HepG2 (cell line): ENCODE measurements around the gene TGFA. TPM values are rescaled to one million over a fixed set of nuclear protein-coding genes. Genes with fewer than 3 reads are reported as not detected.

Experiments used
- ATAC-seq: fragments of 200-7000 bp; cut with Tn5 transposase; 3 replicates; pipeline ENCODE4 v1.9.1; 2020; ENCODE audit warnings: mild to moderate bottlenecking, moderate library complexity
- BruUV-seq: library from RNA; stranded (reverse); fragments of 400-500 nt; replicated peaks from 2 replicates; lab custom pipeline; 2021; lab: Mats Ljungman, UMichigan
- CTCF ChIA-PET: fragments of 300-600 bp; formaldehyde crosslinking; extraction: SDS; loops from one replicate; lab custom pipeline; 2021; ENCODE audit warnings: low total read pairs, inconsistent platforms, low intra/inter-chr PET ratio; lab: Yijun Ruan, JAX
- POLR2A ChIA-PET: fragments of 350-600 bp; sonication (Branson Sonifier 250); formaldehyde crosslinking; loops from one replicate; lab custom pipeline; 2020; ENCODE audit warnings: antibody characterized with exemption, inconsistent platforms; lab: Yijun Ruan, JAX
- DNase-seq: peaks from one replicate; pipeline ENCODE4 v3.0.0-alpha.2; 2015; ENCODE audit warnings: low spot score
- FAIRE-seq: peaks from 3 replicates; lab custom pipeline; 2011; peaks lifted over from hg19 to GRCh38; lab: Jason Lieb, UNC
- H2AFZ ChIP-seq: one replicate; pipeline ENCODE4 v1.6.1; 2011; ENCODE audit warnings: low read length, inconsistent platforms
- H3K27ac ChIP-seq: fragments of 300-600 bp; 3 replicates; pipeline ENCODE4 v1.8.0; 2011; ENCODE audit warnings: mixed run types, mild to moderate bottlenecking, mixed read lengths, low read length, inconsistent platforms; ENCODE audit not compliant: insufficient read depth; ENCODE audit errors: extremely low read length
- H3K27me3 ChIP-seq, 2 experiments: fragments of 200-600 bp in 1 of 2; 2 replicates in 1 of 2; 3 replicates in 1 of 2; pipeline versions ENCODE4 v1.6.0 to v1.8.0; 2011; ENCODE audit warnings: low read length in 2 of 2, mild to moderate bottlenecking in 2 of 2, moderate library complexity in 2 of 2, inconsistent platforms in 1 of 2; ENCODE audit not compliant: insufficient read depth in 2 of 2, control insufficient read depth in 1 of 2
- H3K36me3 ChIP-seq, 2 experiments: fragments of 200-600 bp in 1 of 2; replicated peaks in 1 of 2; 2 replicates in 1 of 2; 3 replicates in 1 of 2; pipeline versions ENCODE4 v1.5.1 to v1.8.0; 2011; ENCODE audit warnings: low read length in 2 of 2, inconsistent platforms in 1 of 2; ENCODE audit not compliant: insufficient read depth in 2 of 2, control insufficient read depth in 1 of 2
- H3K4me1 ChIP-seq: 2 replicates; pipeline ENCODE4 v1.5.1; 2012; ENCODE audit warnings: low read length, inconsistent platforms; ENCODE audit not compliant: insufficient read depth
- H3K4me2 ChIP-seq: 2 replicates; pipeline ENCODE4 v1.6.0; 2011; ENCODE audit warnings: low read depth, low read length, inconsistent platforms
- H3K4me3 ChIP-seq, 3 experiments: fragments of 200-600 bp in 1 of 3; sonication (generic), shearing (Covaris generic) in 1 of 3; replicated peaks in 1 of 3; 2 replicates each; pipeline ENCODE4 v1.5.1; 2011 to 2016; ENCODE audit warnings: low read length in 3 of 3, inconsistent platforms in 2 of 3, low read depth in 2 of 3, mild to moderate bottlenecking in 2 of 3, control low read depth in 1 of 3, mixed read lengths in 1 of 3; ENCODE audit not compliant: insufficient read depth in 1 of 3
- H3K79me2 ChIP-seq: one replicate; pipeline ENCODE4 v1.6.1; 2011; ENCODE audit warnings: low read length, inconsistent platforms; ENCODE audit not compliant: insufficient read depth
- H3K9ac ChIP-seq: 2 replicates; pipeline ENCODE4 v1.6.0; 2011; ENCODE audit warnings: mild to moderate bottlenecking, low read depth, low read length, inconsistent platforms; ENCODE audit not compliant: insufficient read depth
- H3K9me3 ChIP-seq: 2 replicates; pipeline ENCODE4 v1.5.1; 2012; ENCODE audit warnings: mild to moderate bottlenecking, low read length
- H4K20me1 ChIP-seq: 2 replicates; pipeline ENCODE4 v1.6.0; 2011; ENCODE audit warnings: inconsistent platforms, mild to moderate bottlenecking, low read length, moderate library complexity; ENCODE audit not compliant: insufficient read depth
- ARID5B ChIP-seq: IDR thresholded peaks from 2 replicates; pipeline ENCODE4 v1.4.0; 2020; ENCODE audit warnings: mild to moderate bottlenecking, missing genetic modification reagents
- CBX5 ChIP-seq: sonication (generic); formaldehyde crosslinking; IDR thresholded peaks from 2 replicates; pipeline ENCODE4 v1.4.0; 2020; ENCODE audit warnings: missing genetic modification reagents, borderline replicate concordance
- JDP2 ChIP-seq: sonication (generic); formaldehyde crosslinking; IDR thresholded peaks from 2 replicates; pipeline ENCODE4 v1.8.1; 2022; ENCODE audit warnings: missing genetic modification reagents, borderline replicate concordance
- KLF11 ChIP-seq: IDR thresholded peaks from 2 replicates; pipeline ENCODE4 v1.6.1; 2016; ENCODE audit warnings: missing compliant biosample characterization
- MNT ChIP-seq: fragments of 450-650 bp; IDR thresholded peaks from 2 replicates; pipeline ENCODE4 v1.6.1; 2016
- ONECUT2 ChIP-seq: sonication (generic); formaldehyde crosslinking; IDR thresholded peaks from 2 replicates; pipeline ENCODE4 v1.4.0; 2020; ENCODE audit warnings: missing genetic modification reagents
- PHF20 ChIP-seq: sonication (generic); formaldehyde crosslinking; IDR thresholded peaks from 2 replicates; pipeline ENCODE4 v1.5.0; 2020; ENCODE audit warnings: mild to moderate bottlenecking, missing genetic modification reagents
- POLR2AphosphoS2 ChIP-seq: IDR thresholded peaks from 2 replicates; pipeline ENCODE4 v1.6.1; 2011; ENCODE audit warnings: low read depth, low read length, improper control_type of control experiment
- TRIM22 ChIP-seq: fragments of 450-650 bp; IDR thresholded peaks from 2 replicates; pipeline ENCODE4 v1.6.1; 2017
- YEATS2 ChIP-seq: sonication (generic); formaldehyde crosslinking; IDR thresholded peaks from 2 replicates; pipeline ENCODE4 v1.4.0; 2020; ENCODE audit warnings: missing genetic modification reagents, borderline replicate concordance
- ZBTB25 ChIP-seq: IDR thresholded peaks from 2 replicates; pipeline ENCODE4 v1.6.1; 2018; ENCODE audit warnings: missing genetic modification reagents
- ZFAT ChIP-seq: sonication (generic); formaldehyde crosslinking; conservative IDR thresholded peaks from 2 replicates; pipeline ENCODE4 v1.8.1; 2023; ENCODE audit warnings: missing genetic modification reagents, inconsistent platforms
- ZNF121 ChIP-seq: sonication (generic); formaldehyde crosslinking; IDR thresholded peaks from 2 replicates; pipeline ENCODE4 v1.5.0; 2020; ENCODE audit warnings: mild to moderate bottlenecking, missing genetic modification reagents
- ZNF264 ChIP-seq: sonication (generic); formaldehyde crosslinking; IDR thresholded peaks from 2 replicates; pipeline ENCODE4 v1.4.0; 2020; ENCODE audit warnings: missing genetic modification reagents
- ZNF552 ChIP-seq: sonication (generic); formaldehyde crosslinking; IDR thresholded peaks from 2 replicates; pipeline ENCODE4 v1.9.0; 2022; ENCODE audit warnings: missing genetic modification reagents, mild to moderate bottlenecking, borderline replicate concordance
- ZNF644 ChIP-seq: IDR thresholded peaks from 2 replicates; pipeline ENCODE4 v1.6.1; 2016; ENCODE audit warnings: low read depth
- ZNF672 ChIP-seq: sonication (generic); formaldehyde crosslinking; IDR thresholded peaks from 2 replicates; pipeline ENCODE4 v1.8.1; 2022; ENCODE audit warnings: missing genetic modification reagents
- ZNF75D ChIP-seq: sonication (generic); formaldehyde crosslinking; IDR thresholded peaks from 2 replicates; pipeline ENCODE4 v1.8.1; 2023; ENCODE audit warnings: missing genetic modification reagents, mild to moderate bottlenecking, borderline replicate concordance
- WGBS: methylation state at CpG from one replicate; pipeline ENCODE4 v1.1.6; 2017; ENCODE audit warnings: low lambda C conversion rate; 5-methylcytosine and 5-hydroxymethylcytosine counted together
- in situ Hi-C: cut with HindIII; loops from 2 replicates; pipeline ENCODE4 v1.10.0; 2017; ENCODE audit warnings: low pct_unique_long_range_greater_than_20kb; ENCODE audit not compliant: extremely low pct_ligation_motif_present
- intact Hi-C: fragments of 100-400 bp; cut with micrococcal nuclease; formaldehyde crosslinking; loops from one replicate; pipeline ENCODE4 v1.10.0; 2022; ENCODE audit not compliant: unreplicated experiment
- polyA plus RNA-seq, 8 experiments: library from polyadenylated mRNA; depleted of rRNA in 3 of 8; stranded (reverse) in 7 of 8; unstranded in 1 of 8; fragments of >200 nt; fragmentation: Illumina TruSeq in 4 of 8; extraction: Trizol in 4 of 8; gene quantifications; 2 replicates each; pipeline versions ENCODE4 v1.2.1 to v1.2.3, GENCODE V29; 2011 to 2016; ENCODE audit warnings: low read depth in 4 of 8, missing spikeins in 1 of 8, mixed read lengths in 1 of 8; ENCODE audit not compliant: insufficient read depth in 1 of 8
- total RNA-seq, 5 experiments: library from RNA; depleted of rRNA; stranded (reverse); fragments of >200 nt; fragmentation: Illumina TruSeq; extraction: Trizol; gene quantifications; 2 replicates each; pipeline ENCODE4 v1.2.3, GENCODE V29; 2016; ENCODE audit warnings: low read depth in 1 of 5

TGFA gene
- total and polyA plus RNA-seq, 2 of the 13 experiments (the other 11 are each of a cell fraction or from before 2014, with no cell fraction given): 7.8 to 15.3 TPM

GRCh38 chr2:70525032-70525431, 28.6 kb downstream of the TGFA start:
- Histone ChIP-seq H3K79me2 (peaks cover 5% of the 10 kb centered on the region), H3K9ac (no peak overlapping the region), H3K27ac (no peak overlapping the region), H3K4me2 (peak overlapping the region; percentile 62), H4K20me1 (no peaks in the 10 kb centered on the region), H3K4me3 (0 out of 6 replicates have a peak overlapping the region, but pooled peaks of 1 of the 3 experiments have one; percentile 11), H3K36me3 (no peaks in the 10 kb centered on the region), H3K4me1 (peaks cover 51% of the 10 kb centered on the region), H3K27me3 (no peaks in the 10 kb centered on the region), H3K9me3 (no peaks in the 10 kb centered on the region), H2AFZ (no peak overlapping the region)
- ChIA-PET POLR2A (interaction anchor here (0.9 to 1.8 kb wide), 6 partner anchors 11 to 232 kb away, joined by 3 to 9 read pairs (median 4); partner anchors contain the start of genes SNRPG and TGFA), CTCF (no interaction called here)
- DNase-seq (peak; percentile 87), FAIRE-seq (peak; percentile 55), ATAC-seq (peak; percentile 74)
- in situ Hi-C loops (no loop called here), intact Hi-C loops (no loop called here)
- no TSS peak for BruUV-seq
- 14% methylated on average over 1 of the region's 1 CpG for WGBS
- no peak for TF ChIP-seq ZNF75D
- 0 out of 2 replicates have a peak, but pooled peaks have one; percentile 23 for TF ChIP-seq ONECUT2 (CRISPR knock-in tag)
- TF ChIP-seq ARID5B (CRISPR knock-in tag): peak; percentile 87
- TF ChIP-seq MNT: no peak
- no peak for TF ChIP-seq KLF11 (CRISPR knock-in tag)
- TF ChIP-seq ZNF672 (CRISPR knock-in tag): no peak
- TF ChIP-seq CBX5 (CRISPR knock-in tag): 0 out of 2 replicates have a peak, but pooled peaks have one; percentile 12
- TF ChIP-seq PHF20 (CRISPR knock-in tag): no peak
- TF ChIP-seq YEATS2 (CRISPR knock-in tag): no peak
- no peak for TF ChIP-seq JDP2 (CRISPR knock-in tag)
- TF ChIP-seq ZFAT (CRISPR knock-in tag): no peak
- no peak for TF ChIP-seq ZNF552 (CRISPR knock-in tag)
- TF ChIP-seq ZNF644 (CRISPR knock-in tag): 0 out of 2 replicates have a peak, but pooled peaks have one; percentile 10
- no peak for TF ChIP-seq TRIM22
- TF ChIP-seq ZNF264: no peak
- TF ChIP-seq POLR2AphosphoS2: no peak
- TF ChIP-seq ZNF121 (CRISPR knock-in tag): no peak
- no peak for TF ChIP-seq ZBTB25
